Measurements from ENCODE around the gene DNAJC22.

DNA sequence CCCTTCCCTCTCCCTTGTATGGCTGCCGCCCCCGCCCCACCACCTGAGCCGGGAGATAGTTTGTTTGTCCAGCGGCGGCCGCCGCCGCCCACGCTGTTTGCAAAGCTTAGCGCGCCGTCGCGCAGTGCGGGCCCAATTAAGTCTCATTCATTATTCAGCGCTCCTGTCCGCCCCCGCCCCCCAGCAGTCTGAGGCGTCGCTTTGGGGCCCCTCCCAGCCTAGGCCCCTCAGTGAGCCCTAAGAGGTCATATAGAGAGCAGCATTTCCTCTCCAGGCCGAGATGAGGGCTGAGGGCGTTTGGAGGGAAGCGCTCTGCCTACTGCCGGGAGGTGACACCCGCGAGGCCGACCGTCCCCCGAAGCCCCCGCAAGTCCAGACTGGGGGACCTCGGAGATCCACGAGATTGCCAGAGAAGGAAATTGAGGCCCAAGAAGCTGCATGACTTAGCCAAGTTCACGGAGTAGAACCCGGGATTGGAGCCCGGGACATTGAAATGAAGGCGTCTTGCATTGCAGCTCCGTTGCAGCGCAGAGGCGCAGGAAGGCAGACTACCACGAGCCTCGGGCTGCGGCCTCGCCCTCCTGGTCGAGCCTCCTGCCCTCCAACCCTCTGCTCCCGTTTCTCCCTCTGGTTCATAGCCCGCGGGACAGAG lies at the start of gene DNAJC22:
- TF ChIP-seq LEF1 (IDR thresholded peaks at IDR 0.05; ENCODE audit: borderline replicate concordance) (no peak), SUZ12 (IDR thresholded peaks at IDR 0.05) (no peak), NFRKB (IDR thresholded peaks at IDR 0.05) (no peak), FOXM1 (IDR thresholded peaks at IDR 0.05; ENCODE audit: borderline replicate concordance) (no peak), SP1 (IDR thresholded peaks at IDR 0.05) (no peak), FOXK2 (IDR thresholded peaks at IDR 0.05) (no peak), CTBP1 (IDR thresholded peaks at IDR 0.05; ENCODE audit: borderline replicate concordance) (no peak), ZNF384 (IDR thresholded peaks at IDR 0.05) (no peak), HDGF (IDR thresholded peaks at IDR 0.05; ENCODE audit: borderline replicate concordance) (no peak), ARNT (IDR thresholded peaks at IDR 0.05) (no peak), ELF4 (IDR thresholded peaks at IDR 0.05) (no peak)
- TF ChIP-seq, protein P1, sequence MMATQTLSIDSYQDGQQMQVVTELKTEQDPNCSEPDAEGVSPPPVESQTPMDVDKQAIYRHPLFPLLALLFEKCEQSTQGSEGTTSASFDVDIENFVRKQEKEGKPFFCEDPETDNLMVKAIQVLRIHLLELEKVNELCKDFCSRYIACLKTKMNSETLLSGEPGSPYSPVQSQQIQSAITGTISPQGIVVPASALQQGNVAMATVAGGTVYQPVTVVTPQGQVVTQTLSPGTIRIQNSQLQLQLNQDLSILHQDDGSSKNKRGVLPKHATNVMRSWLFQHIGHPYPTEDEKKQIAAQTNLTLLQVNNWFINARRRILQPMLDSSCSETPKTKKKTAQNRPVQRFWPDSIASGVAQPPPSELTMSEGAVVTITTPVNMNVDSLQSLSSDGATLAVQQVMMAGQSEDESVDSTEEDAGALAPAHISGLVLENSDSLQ (IDR thresholded peaks at IDR 0.05), result no peak

Data from HEK293T (cell line).